ENCODE measurements around the gene TERT.
"Not testable (repeated sequence)": the region's sequence is repeated elsewhere in the genome, so short reads cannot be mapped to it uniquely, and the experiment has no call there.

The TERT gene

DNA sequence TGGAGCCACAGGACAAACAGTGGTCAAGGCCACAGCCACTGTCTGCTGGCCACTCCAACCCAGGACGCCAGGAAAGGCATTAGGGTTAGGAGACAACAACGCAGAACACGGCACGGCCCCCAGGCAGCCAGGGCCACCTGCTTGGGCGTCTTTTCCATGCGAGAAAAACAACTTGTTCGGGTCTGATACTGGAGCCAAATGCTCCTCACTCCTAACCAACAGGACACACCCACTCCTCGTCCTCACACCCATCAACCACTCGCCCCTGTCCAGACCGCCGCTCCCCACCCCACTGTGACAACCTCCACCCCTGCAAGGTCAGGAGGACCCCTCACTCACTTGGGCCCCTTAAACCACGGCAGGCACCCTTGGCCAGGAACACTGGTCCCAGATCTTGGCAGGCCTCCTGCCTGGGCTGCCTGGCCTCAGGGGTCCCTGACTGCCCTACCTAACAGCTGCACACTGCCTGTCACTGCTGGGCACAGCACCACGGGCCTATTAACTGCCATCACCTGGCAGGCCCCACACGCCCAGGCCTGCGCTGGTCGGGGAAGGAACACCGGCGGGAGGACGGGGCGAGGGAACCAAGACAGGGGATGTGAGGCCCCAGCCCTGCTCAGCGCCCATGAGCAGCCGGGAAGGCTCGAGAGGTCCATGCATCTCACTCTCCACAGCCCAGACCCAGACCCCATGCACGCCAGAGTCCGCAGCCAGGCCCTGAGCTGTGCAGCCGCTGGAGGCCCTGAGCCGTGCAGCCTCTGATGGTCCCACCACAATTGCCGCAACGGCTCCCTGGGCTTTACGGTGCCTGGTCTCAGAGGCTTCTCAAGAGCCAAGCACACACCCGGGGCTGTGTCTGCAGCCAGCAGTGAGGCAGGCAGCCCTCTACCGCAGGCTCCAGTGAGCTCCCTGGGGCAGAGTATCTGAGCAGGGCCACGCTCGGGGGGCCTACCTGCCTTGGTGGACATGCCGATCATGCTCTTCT, 36.3 kb upstream of the TERT start:
- DNase-seq: no peak

DNA sequence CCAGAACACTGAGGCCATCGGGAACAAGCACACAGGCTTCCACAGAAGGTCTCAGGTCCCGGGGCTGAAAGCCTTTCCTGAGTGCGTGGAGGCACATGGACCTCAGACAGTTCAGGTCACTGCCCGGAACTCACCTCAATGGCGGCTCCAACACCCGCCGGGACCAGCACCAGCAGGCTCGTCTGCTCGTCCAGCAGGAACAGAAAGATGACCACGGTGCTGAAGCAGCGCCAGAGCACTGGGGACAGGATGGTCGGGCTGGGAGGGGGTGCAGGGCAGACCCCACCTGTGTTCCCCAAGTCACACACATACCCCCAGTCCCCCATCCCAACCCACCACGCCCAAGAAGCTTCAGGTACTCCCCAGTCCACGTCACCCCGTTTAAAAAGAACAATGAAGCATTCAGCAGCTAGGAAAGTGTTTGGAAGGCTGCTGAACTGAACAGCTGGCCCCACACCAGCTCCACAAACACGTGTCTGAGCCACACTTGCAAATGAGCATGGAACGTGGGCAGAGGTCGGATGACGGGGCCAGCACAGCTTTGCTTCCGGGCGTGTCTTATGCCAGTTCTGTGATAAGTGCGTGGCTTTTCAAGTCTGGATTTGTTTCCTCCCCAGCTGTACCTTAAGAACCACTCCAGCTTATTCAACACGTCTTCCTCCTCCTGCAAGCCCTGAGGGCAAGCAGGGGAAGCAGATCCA, 35.4 kb upstream of the TERT start:
- no peak for DNase-seq

DNA sequence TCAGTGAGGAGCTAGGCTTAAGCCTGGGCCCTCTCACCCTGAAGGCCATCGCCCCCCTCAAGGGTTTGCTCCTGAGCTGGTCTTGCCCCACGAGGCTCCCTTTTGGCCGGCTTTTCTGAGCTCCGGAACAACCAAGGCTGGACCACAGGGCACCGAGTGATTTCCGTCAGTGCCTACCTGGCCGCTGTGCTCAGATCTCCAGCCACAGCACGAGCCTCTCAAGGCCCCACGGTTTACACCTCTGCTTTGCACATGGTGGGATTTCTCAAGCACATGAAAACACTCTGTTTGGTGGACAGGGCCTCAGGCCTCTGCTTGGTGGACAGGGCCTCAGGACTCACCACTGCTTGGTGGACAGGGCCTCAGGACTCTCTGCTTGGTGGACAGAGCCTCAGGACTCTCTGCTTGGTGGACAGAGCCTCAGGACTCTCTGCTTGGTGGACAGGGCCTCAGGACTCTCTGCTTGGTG, 34.3 kb upstream of the TERT start:
- no peak for DNase-seq

- not testable (repeated sequence) for DNase-seq
Measured at GRCh38 chr5:1328237-1329110, 33.6 kb upstream of the TERT start.

DNA sequence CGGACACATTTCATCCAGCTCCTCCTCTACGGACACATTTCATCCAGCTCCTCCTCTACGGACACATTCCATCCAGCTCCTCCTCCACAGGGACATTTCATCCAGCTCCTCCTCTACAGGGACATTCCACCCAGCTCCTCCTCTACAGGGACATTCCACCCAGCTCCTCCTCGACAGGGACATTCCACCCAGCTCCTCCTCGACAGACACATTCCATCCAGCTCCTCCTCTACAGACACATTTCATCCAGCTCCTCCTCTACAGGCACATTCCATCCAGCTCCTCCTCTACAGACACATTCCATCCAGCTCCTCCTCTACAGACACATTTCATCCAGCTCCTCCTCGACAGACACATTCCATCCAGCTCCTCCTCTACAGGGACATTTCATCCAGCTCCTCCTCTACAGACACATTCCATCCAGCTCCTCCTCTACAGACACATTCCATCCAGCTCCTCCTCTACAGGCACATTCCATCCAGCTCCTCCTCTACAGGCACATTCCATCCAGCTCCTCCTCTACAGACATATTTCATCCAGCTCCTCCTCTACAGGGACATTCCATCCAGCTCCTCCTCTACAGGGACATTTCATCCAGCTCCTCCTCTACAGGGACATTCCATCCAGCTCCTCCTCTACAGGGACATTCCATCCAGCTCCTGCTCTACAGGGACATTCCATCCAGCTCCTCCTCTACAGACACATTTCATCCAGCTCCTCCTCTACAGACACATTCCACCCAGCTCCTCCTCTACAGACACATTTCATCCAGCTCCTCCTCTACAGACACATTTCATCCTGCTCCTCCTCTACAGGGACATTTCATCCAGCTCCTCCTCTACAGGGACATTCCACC, 32.3 kb upstream of the TERT start:
- DNase-seq: not testable (repeated sequence)

DNA sequence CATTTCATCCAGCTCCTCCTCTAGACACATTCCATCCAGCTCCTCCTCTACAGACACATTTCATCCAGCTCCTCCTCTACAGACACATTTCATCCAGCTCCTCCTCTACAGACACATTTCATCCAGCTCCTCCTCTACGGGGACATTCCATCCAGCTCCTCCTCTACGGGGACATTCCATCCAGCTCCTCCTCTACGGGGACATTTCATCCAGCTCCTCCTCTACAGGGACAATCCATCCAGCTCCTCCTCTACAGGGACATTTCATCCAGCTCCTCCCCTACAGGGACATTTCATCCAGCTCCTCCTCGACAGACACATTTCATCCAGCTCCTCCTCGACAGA, 31.6 kb upstream of the TERT start:
- DNase-seq: not testable (repeated sequence)

DNA sequence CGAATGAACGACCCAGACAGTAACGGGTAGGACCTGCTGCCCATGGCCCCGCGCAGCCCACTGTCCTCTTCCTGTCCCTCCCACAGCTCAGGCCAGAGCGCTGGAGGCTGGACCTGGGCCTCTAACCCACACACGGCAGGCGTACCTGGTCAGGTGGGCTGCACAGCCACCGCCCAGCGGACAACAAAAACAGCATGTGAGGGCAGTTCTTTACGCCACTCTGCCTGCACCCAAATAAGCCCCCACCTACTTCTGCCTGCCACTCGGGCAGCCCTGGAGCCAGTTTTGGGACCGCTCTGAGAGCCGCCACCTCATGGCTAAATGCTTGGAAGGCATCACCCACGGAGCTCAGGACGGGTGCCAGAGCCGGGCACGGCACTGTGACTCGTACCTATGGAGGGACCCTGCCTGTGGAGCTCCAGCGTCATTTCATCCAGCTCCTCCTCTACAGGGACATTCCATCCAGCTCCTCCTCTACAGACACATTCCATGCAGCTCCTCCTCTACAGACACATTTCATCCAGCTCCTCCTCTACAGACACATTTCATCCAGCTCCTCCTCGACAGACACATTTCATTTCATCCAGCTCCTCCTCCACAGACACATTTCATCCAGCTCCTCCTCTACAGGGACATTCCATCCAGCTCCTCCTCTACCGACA, 31.1 kb upstream of the TERT start:
- DNase-seq: no peak

- no peak for DNase-seq
Measured at GRCh38 chr5:1325191-1325741, 30.4 kb upstream of the TERT start.

DNA sequence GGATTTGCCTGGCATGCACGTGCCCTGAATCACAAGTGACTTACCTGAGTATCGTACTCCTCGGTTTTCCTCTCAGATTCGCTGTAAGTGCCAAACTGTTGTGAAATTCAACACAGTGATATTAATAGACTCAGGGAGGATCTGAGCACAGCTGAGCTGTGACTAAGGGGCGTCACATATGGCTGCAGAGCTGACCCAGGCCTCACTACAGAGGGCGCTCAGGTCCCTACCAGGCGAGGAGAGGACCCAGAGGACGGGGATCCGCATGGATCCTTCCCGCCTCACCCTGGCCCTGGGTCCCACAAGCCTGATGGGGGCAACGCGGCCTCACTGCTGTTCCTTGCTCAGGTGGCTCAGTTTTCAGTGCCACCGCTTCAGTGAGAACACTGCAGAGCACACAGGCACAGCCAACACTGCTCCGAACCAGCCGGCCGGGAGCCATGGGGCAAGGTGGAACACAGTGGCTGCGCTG, 29.9 kb upstream of the TERT start:
- no peak for DNase-seq

GRCh38 chr5:1324301-1324700, 29.4 kb upstream of the TERT start:
- DNase-seq: no peak

DNA sequence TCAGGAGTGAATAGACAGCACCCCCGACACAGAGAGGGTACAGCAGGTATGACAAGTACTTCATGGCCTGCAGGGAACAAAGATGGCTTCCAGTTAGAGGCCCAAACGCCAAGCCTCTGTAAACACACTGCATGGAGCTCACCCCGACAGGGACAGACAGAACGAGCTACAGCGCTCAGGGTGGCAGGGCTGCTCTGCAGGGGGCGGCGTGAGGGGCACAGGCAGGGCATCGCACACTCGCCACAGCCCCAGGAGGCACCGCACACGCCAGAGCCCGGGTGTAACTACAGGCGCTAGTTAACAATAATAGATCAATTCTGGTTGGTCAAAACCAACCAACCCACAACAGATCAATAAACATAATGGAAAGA, 28.9 kb upstream of the TERT start:
- DNase-seq: no peak

DNA sequence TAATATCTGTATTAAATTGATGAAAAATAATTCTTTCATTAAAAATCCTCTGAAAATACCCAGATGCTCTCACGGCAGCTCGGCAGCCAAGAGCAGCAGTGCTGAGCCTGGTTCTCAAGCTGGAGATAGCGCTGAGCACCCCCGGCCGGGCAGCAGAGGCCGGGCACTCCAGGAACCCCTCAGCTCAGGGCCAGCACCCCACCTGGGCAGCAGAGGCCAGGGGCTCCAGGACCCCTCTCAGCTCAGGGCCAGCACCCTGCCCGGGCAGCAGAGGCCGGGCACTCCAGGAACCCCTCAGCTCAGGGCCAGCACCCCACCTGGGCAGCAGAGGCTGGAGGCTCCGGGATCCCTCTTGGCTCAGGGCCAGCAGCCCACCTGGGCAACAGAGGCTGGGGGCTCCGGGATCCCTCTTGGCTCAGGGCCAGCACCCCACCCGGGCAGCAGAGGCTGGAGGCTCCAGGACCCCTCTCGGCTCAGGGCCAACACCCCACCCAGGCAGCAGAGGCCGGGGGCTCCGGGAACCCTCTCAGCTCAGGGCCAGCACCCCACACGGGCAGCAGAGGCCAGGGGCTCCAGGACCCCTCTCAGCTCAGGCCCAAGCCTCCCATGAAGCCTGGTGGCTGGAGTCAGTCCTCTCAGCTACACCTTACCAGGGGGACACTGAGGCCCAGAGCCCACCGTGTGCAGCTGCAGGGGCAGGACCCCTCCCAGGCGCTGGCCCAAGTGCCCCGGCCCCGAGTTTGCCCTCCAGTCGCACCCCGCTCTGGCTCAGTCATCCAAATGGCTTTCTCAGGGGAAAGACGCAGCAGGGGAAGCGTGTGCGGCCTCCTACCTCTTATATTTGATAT, 28.3 kb upstream of the TERT start:
- DNase-seq: no peak

DNA sequence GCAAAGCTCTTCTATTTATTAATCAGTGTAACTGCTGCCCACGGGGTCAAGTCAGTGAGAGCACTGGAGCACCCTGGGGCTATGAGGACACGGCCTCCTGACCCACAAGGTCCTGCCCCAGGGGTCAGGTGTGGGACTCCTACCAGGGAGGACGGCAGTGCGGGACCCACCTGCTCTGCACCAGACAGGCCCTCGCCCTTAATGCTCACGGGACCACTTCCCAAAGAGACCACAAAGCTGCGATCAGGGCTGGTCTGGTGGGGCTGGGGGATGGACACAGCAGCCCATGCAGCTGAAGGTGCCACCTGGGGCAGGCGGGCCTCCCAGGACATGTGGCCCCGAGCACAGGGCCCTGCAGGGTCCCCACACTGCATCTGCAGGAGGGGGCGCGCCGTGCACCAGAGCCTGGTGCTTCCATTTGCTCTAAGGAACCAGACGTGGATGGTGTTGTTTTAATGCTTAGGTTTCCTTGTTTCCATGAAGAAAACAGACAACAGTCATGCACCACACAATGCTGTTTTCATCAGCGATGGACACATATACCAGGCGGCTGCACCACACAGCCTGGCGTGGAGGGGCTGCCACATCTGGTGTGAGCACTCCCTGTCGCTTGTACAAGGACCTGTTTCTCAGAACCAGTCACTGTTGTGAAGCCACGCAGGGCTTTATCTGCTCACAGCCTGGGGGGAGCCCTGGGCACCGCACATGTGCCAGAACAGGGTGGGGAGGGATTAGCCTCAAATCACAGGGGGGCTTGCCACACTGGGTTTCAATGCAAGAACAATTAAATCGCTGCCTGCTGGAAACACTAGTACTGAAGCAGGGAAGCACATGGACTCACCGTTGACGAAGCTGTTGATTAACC, 27.4 kb upstream of the TERT start:
- no peak for DNase-seq

GRCh38 chr5:1321576-1321975, 26.7 kb upstream of the TERT start:
- no peak for DNase-seq

DNA sequence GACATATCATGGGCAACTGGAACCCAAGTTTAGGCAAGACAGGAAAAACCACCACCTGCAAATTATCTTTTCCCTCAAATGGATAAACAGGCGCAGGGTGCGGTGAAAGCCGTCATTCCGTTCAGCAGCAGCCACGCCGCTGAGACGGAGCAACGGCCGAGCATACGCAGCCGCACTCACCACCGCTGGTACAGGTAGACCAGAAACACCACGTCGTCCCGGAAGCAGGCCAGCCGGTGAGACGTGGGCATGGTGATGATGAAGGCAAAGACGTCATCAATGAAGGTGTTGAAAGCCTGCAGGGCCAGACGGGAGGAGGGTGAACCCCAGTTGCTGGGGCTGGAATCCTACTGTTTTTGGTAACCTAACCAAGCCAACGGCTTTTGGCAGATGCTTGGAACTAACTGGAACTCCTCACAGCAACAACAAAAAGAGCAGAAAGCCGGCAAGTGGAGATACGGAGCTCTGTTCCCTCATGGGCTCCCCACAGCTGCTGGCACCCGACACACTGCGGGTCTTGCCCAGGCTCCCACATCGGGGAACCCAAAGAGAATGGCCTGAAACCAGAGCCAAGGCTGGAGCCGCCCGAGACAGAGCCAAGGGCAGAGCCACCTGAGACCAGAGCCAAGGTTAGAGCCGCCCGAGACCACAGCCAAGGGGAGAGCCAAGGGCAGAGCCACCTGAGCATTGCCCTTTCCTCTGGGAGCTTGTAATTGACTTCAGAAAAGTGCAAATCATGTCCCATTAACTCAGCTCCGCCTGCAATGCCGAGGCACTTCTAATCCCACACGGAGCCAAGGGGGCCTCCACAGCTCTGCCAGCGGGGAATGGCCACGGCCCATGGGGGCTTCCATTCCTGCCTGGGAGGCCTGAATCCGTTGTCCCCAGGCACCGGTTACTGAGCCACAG, 25.8 kb upstream of the TERT start:
- no peak for DNase-seq

GRCh38 chr5:1319436-1320256, 24.8 kb upstream of the TERT start:
- no peak for DNase-seq

- no peak for DNase-seq
Measured at GRCh38 chr5:1318659-1319251, 23.9 kb upstream of the TERT start.
